K562 (cell line): ENCODE results near the gene TMEM126A.

ENCODE experiments used
- HIVEP1 ChIP-seq: fragments of 250-450 bp; sonication (Bioruptor Pico); IDR thresholded peaks from 2 replicates; pipeline ENCODE4 v1.4.0; 2020; ENCODE audit warnings: mild to moderate bottlenecking
- ZNF274 ChIP-seq: IDR thresholded peaks from 2 replicates; pipeline ENCODE4 v1.6.1; 2011; ENCODE audit warnings: low read depth, mild to moderate bottlenecking, low read length, moderate library complexity, borderline replicate concordance

DNA sequence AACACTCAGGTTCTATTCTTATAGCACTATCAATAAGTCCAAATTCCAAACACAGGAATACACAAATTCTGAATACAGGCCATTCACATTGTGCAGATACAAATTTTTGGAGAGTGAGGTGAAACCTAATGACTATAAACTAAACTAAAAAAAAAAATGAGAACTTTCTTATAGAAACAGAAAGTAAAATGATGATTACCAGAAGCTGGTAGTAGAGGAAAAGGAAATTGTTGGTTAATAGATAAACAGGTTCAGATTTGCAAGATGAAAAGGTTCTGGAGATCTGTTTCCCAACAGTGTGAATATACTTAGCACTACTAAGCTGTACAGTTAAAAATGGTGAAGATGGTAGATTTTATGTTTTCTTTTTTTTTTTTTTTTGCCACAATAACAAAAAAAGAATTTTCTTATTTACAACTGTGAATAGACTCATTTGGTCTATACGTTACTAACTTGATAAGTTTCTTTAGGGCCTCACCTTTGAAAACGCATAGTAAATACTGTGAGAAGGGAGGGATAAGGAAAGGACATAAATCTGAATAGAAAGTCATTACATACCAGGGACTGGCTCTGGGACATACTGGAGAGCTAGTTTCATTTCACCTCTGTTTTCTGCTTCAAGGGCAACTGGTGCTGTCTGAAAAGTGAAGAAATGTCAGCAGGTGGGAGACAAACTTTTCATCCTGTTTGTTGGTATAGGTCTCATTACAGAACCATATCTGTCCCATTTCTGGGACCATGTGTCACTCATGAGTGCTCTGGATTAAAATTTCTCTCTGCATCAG is 52.4 kb downstream of the TMEM126A start:
- no peak for TF ChIP-seq HIVEP1 (CRISPR knock-in tag)
- TF ChIP-seq ZNF274 = no peak
